LNCaP clone FGC (cell line): ENCODE data around the gene CDKN2B-AS1.

ENCODE experiments used
- DNase-seq: peaks from one replicate; pipeline ENCODE4 v3.0.0-alpha.2; 2011; ENCODE audit warnings: low read depth
- H3K4me3 ChIP-seq: 2 replicates; pipeline ENCODE4 v1.5.1; 2011; ENCODE audit warnings: mild to moderate bottlenecking, low read depth, low read length, control low read depth
- CTCF ChIP-seq: IDR thresholded peaks from 2 replicates; pipeline ENCODE4 v1.5.1; 2012; ENCODE audit warnings: mild to moderate bottlenecking; ENCODE audit not compliant: control insufficient read depth, insufficient read depth; ENCODE audit errors: extremely low read depth

CDKN2B-AS1 gene

GRCh38 chr9:22124263-22125011, 129.8 kb downstream of the CDKN2B-AS1 start:
- peak; percentile 80 for DNase-seq
- no peak overlapping the region for H3K4me3 ChIP-seq
- no peak for TF ChIP-seq CTCF

GRCh38 chr9:22129133-22129532, 134.5 kb downstream of the CDKN2B-AS1 start:
- TF ChIP-seq CTCF, result no peak
- no peak overlapping the region for H3K4me3 ChIP-seq
- DNase-seq, result no peak

GRCh38 chr9:22129633-22130032, 135.0 kb downstream of the CDKN2B-AS1 start:
- TF ChIP-seq CTCF, result no peak
- DNase-seq, result no peak
- H3K4me3 ChIP-seq, result no peak overlapping the region

DNA sequence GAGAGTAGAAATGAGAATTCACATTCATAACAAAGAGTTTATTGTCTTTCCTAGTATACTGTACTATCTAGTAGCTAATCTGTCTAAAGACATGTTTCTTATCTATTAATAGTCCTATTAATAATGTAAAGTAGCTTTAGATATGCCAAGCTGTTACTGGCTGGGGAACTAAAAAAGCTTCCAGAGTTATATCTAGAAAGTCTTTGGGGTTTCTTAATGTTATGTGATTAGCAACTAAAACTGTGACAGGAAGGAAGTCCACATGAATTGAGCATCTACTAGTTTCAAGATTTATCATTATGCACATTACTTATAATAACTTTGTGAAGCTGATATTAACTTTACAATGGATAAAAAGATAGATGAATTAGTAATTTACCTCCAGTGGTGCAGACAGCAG, 137.2 kb downstream of the CDKN2B-AS1 start:
- no peak for TF ChIP-seq CTCF
- DNase-seq, result no peak
- no peak overlapping the region for H3K4me3 ChIP-seq

- no peak for DNase-seq
- H3K4me3 ChIP-seq, result no peak overlapping the region
- TF ChIP-seq CTCF, result no peak
Observed at GRCh38 chr9:22134390-22134789, 139.8 kb downstream of the CDKN2B-AS1 start.

DNA sequence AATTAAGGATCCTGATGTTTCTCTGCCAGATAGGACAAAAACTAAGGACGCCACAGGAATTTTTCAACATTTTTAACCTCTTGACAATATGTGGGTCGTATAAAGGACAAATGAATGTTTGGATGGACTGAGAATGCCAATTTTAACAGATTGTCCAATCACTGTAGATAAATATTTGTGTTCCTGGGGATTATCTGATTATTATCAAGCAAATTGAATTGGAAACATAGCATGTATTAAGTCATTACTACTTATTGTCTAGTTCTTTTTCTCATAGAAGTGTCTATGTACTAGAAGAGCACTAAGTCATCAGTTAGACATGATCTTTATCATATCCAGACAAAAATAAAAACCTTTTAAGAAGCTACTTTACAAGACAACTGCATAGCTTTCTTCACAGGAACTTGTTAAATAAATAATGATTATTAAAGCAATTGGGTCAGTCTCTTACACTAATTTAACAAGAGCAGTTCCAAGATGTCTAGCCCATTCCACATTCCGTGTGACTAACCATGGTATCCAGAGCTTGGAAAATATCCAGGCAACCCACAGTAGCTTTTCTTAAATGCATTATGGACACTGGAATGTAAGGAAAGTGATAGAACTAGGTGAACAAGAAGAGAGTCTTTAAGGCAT, 142.0 kb downstream of the CDKN2B-AS1 start:
- no peak for TF ChIP-seq CTCF
- DNase-seq, result peak; percentile 63
- H3K4me3 ChIP-seq, result no peak overlapping the region
